RWPE1 (cell line): ENCODE measurements around the gene TRPC6.
A peak's percentile ranks its signal among the peaks of the same experiment; 100 is the strongest.
"Not testable (repeated sequence)": the region's sequence is repeated elsewhere in the genome, so short reads cannot be mapped to it uniquely, and the experiment has no call there.

Experiments
- CTCF ChIA-PET: fragments of 350-600 bp; sonication (Branson Sonifier 250); formaldehyde crosslinking; extraction: SDS; loops from one replicate; lab custom pipeline; 2021; lab: Yijun Ruan, JAX
- POLR2A ChIA-PET: fragments of 400-600 bp; formaldehyde crosslinking; extraction: SDS; loops from one replicate; lab custom pipeline; 2020; ENCODE audit warnings: antibody characterized with exemption; ENCODE audit not compliant: low non-redundant PET; lab: Yijun Ruan, JAX
- DNase-seq: peaks from one replicate; pipeline ENCODE4 v3.0.0; 2012; ENCODE audit warnings: low spot score
- H3K27ac ChIP-seq: fragments of 450-650 bp; 2 replicates; pipeline ENCODE4 v1.5.1; 2017
- TF ChIP-seq, protein P1 (sequence below): fragments of 450-650 bp; conservative IDR thresholded peaks from 2 replicates; pipeline ENCODE4 v1.5.1; 2017; ENCODE audit warnings: low read depth, mild to moderate bottlenecking

Gene TRPC6

GRCh38 chr11:101470881-101471520, 112.8 kb downstream of the TRPC6 start:
- H3K27ac ChIP-seq = no peak overlapping the region
- TF ChIP-seq, protein P1, sequence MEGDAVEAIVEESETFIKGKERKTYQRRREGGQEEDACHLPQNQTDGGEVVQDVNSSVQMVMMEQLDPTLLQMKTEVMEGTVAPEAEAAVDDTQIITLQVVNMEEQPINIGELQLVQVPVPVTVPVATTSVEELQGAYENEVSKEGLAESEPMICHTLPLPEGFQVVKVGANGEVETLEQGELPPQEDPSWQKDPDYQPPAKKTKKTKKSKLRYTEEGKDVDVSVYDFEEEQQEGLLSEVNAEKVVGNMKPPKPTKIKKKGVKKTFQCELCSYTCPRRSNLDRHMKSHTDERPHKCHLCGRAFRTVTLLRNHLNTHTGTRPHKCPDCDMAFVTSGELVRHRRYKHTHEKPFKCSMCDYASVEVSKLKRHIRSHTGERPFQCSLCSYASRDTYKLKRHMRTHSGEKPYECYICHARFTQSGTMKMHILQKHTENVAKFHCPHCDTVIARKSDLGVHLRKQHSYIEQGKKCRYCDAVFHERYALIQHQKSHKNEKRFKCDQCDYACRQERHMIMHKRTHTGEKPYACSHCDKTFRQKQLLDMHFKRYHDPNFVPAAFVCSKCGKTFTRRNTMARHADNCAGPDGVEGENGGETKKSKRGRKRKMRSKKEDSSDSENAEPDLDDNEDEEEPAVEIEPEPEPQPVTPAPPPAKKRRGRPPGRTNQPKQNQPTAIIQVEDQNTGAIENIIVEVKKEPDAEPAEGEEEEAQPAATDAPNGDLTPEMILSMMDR = no peak
- no peak for DNase-seq
- ChIA-PET CTCF (no interaction called here), POLR2A (no interaction called here)

- no peak for DNase-seq
- ChIA-PET CTCF (no interaction called here), POLR2A (no interaction called here)
- H3K27ac ChIP-seq = no peak overlapping the region
- TF ChIP-seq, protein P1 = no peak
Observed at GRCh38 chr11:101470419-101470818, 113.4 kb downstream of the TRPC6 start.

- CTCF ChIA-PET = no interaction called here
- no peak for DNase-seq
- POLR2A ChIA-PET = no interaction called here
- H3K27ac ChIP-seq = no peak overlapping the region
- TF ChIP-seq, protein P1 = no peak
Observed at GRCh38 chr11:101466352-101466751, 117.5 kb downstream of the TRPC6 start.

DNA sequence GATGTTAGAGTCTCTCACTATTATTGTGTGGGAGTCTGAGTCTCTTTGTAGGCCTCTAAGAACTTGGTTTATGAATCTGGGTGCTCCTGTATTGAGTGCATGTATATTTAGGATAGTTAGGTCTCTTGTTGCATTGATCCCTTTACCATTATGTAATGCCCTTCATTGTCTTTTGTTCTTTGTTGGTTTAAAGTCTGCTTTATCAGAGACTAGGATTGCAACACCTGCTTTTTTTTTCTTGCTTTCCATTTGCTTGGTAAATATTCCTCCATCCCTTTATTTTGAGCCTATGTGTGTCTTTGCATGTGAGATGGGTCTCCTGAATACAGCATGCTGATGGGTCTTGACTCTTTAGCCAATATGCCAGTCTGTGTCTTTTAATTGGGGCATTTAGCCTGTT, 119.4 kb downstream of the TRPC6 start:
- POLR2A ChIA-PET, DNase-seq, CTCF ChIA-PET, H3K27ac ChIP-seq: not testable (repeated sequence)

DNA sequence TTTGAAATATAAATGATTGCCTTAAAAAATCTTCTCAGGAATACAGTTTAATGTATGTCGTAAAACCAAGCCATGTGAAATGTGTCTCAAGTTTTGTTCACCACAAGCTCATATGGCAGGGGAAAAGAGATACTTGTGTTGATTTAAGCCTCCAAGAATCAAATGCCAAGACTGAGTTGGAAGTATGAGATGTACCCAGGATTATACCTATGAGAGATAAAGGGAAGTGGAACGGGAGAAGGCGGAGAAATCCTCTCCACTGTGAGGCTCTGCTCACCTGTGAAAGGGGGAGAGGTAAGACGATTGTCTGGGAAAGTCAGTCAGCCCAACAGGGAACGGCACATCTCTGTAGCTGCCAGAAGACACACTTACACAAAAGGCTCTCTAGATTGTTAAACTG, 124.8 kb downstream of the TRPC6 start:
- DNase-seq = no peak
- ChIA-PET POLR2A (no interaction called here), CTCF (interaction anchor here (0.6 kb wide), 1 partner anchor 21 kb away, joined by 3 read pairs; no protein-coding TSS in a partner anchor)
- TF ChIP-seq, protein P1 = no peak
- H3K27ac ChIP-seq = no peak overlapping the region

- TF ChIP-seq, protein P1 = no peak
- ChIA-PET CTCF (interaction anchor here (1.2 to 1.8 kb wide), 2 partner anchors 389 to 550 kb away, joined by 5 to 8 read pairs; no protein-coding TSS in a partner anchor), POLR2A (no interaction called here)
- DNase-seq = no peak
- H3K27ac ChIP-seq = no peak overlapping the region
Observed at GRCh38 chr11:101458161-101458560, 125.6 kb downstream of the TRPC6 start.

GRCh38 chr11:101456812-101457211, 127.0 kb downstream of the TRPC6 start:
- H3K27ac ChIP-seq = no peak overlapping the region
- TF ChIP-seq, protein P1 = peak; percentile 47
- ChIA-PET CTCF (interaction anchor here (0.6 to 1.8 kb wide), 8 partner anchors 25 to 611 kb away, joined by 3 to 8 read pairs (median 4); no protein-coding TSS in a partner anchor), POLR2A (no interaction called here)
- no peak for DNase-seq
